GM12892 (cell line): ENCODE measurements around the gene ABTB2.

Experiments
- POLR2A ChIP-seq: IDR thresholded peaks from 2 replicates; pipeline ENCODE4 v1.6.1; 2011; ENCODE audit warnings: low read depth, low read length, control low read depth
- POLR2AphosphoS5 ChIP-seq: IDR thresholded peaks from 2 replicates; pipeline ENCODE4 v1.6.1; 2011; ENCODE audit warnings: low read depth, low read length, control low read depth
- TAF1 ChIP-seq: IDR thresholded peaks from 2 replicates; pipeline ENCODE4 v1.6.1; 2011; ENCODE audit warnings: low read depth, mild to moderate bottlenecking, control low read depth, low read length, borderline replicate concordance

DNA sequence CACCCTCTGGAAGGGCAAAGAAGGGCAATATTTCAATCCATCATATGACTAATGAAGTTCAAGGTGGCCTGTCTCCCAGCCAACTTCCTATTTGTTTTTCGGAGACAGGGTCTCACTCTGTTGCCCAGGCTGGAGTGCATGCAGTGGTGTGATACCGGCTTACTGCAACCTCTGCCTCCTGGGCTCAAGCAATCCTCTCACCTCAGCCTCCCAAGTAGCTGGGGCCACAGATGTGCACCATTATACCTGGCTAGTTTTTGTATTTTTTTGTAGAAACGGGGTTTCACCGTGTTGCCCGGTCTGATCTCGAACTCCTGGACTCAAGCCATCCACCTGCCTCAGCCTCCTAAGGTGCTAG is 13.4 kb downstream of the ABTB2 start:
- TF ChIP-seq TAF1 (no peak), POLR2A (no peak), POLR2AphosphoS5 (no peak)
